ENCODE measurements around the gene BMI1.

DNA sequence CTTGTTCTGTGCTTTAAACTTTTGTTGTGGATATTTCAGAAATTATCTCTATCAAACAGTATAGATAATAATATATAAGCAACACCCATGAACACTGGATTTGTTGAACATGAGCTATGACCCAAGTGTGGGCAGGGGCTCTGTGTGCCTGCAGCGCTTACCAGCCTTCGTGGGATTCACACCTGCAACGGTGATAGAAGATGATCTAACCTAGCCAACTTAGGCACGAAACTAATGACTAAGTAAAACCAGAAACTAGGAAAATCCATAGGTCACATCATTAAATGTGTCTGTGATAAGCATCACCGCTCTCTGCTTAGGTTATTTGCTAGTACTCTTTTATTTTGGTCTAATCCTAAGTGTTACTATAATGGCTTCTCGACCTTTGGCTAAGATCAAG, 42.4 kb downstream of the BMI1 start:
- TF ChIP-seq POLR2A (IDR thresholded peaks at IDR 0.05) = no peak
- TF ChIP-seq, protein P1, sequence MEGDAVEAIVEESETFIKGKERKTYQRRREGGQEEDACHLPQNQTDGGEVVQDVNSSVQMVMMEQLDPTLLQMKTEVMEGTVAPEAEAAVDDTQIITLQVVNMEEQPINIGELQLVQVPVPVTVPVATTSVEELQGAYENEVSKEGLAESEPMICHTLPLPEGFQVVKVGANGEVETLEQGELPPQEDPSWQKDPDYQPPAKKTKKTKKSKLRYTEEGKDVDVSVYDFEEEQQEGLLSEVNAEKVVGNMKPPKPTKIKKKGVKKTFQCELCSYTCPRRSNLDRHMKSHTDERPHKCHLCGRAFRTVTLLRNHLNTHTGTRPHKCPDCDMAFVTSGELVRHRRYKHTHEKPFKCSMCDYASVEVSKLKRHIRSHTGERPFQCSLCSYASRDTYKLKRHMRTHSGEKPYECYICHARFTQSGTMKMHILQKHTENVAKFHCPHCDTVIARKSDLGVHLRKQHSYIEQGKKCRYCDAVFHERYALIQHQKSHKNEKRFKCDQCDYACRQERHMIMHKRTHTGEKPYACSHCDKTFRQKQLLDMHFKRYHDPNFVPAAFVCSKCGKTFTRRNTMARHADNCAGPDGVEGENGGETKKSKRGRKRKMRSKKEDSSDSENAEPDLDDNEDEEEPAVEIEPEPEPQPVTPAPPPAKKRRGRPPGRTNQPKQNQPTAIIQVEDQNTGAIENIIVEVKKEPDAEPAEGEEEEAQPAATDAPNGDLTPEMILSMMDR (IDR thresholded peaks at IDR 0.05) = no peak
